ENCODE results near the gene FAHD1.
"Not testable (repeated sequence)": the region's sequence is repeated elsewhere in the genome, so short reads cannot be mapped to it uniquely, and the experiment has no call there.

Gene FAHD1

DNA sequence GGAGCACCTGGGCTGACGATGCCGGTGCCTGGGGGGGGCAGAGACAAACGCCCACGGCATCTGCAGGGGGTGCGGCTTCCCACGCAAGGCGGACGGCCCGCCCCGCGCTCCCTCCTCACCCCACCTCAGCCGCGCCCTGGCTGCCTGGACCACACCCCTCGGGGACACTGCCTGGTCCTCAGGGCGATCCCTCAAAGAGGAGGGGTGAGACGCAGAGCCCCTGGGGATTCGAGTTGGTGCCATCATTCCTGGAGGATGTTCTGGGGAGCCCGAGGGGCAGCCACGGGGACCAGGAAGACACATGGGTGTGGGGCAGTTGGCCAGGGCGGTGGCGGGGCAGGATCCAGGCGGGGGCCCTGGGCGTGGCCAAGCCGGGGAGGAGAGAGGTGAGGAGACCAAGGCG lies 37.4 kb upstream of the FAHD1 start:
- no peak for DNase-seq (ENCODE audit: low read depth)

DNA sequence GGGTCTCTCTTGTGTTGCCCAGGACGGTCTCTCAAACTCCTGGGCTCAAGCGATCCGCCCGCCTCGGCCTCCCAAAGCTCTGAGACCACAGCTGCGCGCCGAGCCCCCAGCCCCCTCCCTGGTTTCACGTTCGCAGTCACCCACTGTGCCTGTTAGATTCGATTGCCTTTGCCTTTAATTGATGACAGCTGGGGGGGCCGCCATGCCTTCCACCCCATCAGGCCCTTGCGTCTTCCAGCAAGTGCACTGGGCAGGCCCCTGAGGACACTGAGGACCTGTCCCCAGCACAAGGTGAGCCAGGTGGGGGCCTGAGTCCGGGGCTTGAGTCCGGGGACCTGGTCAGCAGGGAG lies 36.8 kb upstream of the FAHD1 start:
- DNase-seq (ENCODE audit: low read depth) = no peak

DNA sequence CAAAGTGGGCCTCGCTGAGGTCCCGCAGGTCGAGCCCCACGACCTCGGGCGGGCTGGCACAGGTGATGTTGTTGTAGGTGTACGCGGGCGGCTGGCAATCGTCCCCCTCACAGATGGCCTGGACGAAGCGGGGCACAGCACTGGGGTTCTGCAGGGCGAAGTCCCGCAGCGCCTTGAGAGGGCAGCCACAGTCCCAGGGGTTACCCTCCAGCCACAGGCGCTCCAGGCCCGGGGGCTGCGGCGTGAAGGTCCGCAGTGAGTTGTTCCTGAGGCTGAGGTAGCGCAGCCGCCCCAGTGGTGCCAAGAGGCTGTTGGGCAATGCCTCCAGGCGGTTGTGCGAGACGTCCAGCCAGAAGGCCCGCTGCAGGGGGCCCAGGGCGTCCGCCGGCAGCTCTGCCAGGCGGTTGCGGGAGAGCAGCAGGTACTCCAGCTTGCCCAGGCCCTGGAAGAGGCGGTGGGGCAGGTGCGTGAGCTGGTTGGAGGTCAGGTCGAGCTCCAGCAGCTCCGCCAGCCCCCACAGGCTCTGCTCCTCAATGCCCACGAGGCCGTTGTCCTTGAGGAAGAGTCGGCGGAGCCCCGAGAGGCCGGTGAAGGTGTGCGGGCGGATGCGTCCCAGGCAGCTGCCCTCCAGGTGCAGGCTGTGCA lies 36.3 kb upstream of the FAHD1 start:
- DNase-seq (ENCODE audit: low read depth) = no peak

DNA sequence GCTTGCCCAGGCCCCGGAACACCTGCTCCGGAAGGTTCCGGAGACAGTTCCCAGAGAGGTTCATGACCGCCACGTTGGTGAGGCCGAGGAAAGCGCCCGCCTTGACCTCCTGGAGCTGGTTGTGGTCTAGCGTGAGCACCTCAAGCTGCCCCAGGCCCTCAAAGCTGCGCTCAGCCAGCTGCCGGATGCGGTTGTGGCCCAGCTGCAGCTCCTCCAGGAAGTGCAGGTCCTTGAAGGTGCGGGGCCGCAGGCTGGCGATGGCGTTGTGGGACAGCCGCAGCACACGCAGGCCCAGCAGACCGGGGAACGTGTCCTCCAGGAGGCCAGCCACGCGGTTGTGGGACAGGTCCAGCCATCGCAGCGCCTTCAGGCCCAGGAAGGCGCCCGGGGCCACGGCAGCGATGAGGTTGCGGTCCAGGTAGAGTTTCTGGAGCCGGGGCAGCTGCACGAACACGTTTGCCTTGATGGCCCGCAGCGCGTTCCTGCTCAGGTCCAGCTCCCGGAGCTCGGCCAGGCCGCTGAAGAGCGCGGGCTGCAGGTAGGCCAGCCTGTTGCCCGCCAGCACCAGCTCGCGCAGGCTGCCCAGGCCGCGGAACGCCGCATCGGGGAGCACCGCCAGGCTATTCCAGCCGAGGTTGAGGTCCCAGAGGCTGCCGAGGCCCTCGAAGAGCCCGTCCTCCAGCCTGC lies 35.6 kb upstream of the FAHD1 start:
- DNase-seq (ENCODE audit: low read depth) = no peak

DNA sequence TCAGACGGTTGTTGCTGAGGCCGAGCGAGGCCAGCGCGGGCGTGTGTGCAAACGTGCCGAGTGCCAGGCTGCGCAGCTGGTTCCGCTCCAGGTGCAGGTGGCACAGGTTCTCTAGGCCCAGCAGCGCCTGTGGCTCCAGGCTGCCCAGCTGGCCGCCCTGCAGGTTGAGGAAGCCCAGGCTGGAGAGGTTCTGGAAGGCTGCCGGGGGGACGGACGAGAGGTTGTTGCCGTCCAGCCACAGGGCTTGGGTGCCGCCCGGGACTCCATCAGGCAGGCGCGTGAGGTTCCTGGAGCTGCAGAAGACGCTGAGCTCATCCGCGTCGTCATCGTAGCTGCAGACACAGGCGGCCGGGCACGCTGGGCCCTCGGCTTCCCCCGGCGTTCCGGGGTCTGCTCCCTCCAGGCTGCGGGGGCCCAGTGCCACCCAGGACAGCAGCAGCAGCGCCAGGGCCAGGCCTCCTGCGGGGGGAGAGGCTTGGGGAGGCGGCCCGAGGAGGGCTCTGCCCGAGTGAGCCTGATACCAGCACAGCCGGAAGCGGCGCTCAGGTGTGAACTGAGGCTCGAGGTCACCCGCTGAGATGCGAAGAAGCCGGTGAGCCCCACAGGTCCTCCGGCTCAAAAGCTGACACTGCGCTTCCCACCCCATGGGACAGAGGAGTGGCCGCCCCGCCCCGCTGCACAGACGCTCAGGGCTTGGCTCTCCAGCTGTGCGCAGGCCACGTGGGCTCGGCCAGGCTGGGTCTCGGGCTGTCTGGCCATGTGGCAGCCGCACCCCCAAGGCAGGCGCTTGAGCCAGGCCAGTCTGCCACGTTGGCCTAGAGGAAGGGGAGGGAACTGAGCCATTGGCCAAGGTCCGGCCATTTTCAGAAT lies 34.8 kb upstream of the FAHD1 start:
- DNase-seq (ENCODE audit: low read depth) = no peak

DNA sequence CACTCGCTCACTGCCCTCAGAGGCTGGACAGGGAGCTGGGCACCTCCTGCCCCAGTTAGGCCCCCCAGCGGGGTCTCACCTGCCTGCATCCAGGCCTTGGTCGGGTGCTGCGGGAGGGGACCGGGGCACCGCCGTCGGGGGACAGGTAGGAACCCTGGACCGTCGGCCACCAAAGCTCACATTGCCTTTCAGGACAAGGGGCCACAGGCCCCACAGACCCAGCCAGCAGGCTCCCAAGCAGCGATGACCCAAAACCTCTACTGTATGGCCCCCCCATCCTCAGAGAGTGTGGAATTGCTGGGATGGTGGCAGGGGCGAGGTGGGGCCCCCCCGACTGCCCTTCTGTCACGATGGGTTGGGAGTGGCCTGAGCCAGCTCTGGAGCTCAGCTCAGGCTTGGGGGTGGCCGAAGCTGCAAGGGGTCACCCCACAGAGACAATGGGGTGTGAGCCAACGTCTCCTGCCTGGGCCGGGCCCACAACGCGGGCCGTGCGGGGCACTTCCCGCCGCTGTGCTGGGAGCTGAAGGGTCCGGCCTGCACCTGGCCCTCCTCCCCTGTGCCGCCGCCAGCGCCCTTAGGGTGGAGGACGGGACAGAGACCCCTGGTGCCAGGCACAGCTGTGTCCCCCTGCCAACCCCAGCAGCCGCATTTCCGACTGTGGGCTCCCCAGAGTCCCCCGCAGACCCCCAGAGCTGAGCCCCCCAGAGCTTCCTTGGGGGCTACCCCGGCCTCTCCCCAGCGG lies 34.0 kb upstream of the FAHD1 start:
- DNase-seq (ENCODE audit: low read depth) = no peak

DNA sequence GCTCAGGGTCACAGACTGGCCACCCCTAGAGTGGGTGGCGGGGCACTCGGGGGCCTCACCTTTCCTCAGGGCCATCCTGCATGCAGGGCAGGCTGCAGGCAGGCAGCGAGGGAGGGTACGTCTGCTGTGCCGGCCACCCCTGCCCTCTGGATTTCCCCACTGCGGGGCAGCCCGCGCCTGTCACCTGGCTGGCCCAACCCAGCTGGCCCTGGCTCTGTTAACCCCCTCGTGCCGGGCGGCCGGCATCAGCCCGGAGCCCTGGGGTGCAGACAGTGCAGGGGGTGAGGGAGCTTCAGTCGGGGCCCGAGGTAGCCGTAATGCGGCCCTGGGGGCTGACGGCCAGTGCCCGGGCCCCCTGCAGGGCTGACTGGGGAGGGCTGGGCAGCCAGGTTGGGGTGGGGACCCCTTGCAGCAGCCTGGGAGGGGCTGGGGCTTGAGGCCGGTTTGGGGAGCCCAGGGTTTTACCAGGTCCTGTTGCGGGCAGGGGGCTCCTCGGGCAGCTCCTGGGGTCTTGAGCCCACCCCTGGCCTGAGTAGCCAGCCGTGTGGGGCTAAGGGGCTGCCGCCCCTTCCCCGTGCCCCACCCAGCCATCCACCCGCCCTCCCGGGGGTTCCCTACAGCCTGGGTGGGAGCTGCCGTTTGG lies 33.3 kb upstream of the FAHD1 start, which contains the start of gene IGFALS:
Gene IGFALS, minus strand, starts transcription at position 128 of the 643 bp plus-strand sequence. Its CDS starts 53 bp downstream, at position 75.
- no peak for DNase-seq (ENCODE audit: low read depth)

DNA sequence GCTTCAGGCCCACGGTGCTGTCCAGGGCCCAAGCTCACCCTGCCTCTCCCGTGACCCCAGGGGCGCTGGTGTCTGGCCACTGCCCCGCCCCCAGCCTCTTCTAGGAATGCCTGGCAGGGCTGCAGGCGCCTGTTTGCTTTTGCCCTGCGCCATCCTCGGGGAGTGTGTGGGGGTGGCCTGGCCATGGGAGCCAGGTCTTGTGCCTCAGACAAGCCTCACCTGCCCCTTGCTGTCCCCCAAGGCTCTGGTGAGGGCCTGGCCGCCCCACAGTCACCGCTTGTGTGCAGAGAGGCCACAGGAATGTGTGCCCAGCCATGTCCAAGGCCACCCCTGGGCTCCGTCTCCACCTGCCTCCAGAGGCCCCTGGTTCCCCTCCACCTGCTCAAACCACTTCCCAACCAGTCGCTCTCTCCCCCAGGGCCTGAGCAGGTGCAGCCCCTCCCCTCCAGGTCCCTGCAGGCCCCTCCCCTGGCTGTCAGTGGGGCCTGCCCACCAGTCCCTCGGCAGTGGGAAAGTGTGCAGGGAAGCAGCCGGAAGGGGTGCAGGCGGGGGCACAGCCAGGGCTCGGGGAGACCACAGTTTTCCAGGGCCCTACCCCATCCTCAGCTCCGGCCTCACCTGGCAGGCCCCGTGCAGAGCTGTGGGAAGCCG lies 32.7 kb upstream of the FAHD1 start:
- no peak for DNase-seq (ENCODE audit: low read depth)

DNA sequence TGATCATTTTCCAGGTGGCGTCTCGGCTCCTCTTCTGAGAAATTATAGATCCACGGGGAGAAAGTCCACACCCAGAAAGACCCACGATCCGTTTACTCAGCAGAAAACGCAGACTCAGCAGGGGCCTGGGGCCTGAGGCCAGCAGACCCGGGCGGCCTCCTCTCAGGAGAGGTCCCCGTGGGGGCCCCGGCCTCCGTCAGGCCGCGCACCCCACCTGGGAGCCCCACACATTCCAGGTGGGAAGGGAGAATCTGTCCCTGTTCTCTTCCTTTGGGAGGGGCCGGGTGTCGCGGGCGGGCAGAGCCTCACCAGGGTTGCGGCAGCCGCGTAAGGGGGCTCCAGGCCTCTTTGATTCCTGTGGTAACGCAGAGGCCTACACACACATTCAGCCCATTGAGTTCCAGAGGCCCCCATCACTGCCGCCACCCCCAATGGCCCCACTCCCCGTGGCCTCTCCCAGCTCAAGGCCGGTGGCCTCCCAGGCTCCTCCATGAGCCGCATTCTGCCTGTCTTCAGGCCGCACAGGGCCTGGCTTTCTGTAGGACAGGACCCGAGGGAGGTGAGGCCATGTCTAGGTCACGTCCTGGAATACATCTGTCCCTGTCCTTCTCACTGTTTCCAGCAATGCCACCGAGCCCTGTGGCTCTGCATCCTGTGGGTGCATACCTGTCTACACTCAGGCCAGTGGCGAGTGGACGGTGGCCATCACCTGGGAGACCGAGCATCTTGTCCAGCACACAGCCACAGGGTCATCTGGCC lies 31.9 kb upstream of the FAHD1 start:
- no peak for DNase-seq (ENCODE audit: low read depth)

DNA sequence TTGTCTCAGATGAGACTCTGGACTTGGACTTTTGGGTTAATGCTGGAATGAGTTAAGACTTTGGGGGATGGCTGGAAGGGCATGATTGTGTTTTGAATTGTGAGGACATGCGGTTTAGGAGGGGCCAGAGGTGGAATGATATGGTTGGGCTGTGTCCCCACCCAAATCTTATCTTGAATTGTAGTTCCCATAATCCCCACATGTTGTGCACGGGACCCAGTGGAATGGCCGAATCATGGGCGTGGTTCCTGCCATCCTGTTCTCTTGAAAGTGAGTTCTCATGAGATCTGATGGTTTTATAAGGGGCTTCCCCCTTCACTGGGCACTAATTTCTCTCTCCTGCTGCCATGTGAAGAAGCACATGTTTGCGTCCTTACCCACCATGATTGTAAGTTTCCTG lies 27.7 kb upstream of the FAHD1 start:
- not testable (repeated sequence) for DNase-seq (ENCODE audit: low read depth)

DNA sequence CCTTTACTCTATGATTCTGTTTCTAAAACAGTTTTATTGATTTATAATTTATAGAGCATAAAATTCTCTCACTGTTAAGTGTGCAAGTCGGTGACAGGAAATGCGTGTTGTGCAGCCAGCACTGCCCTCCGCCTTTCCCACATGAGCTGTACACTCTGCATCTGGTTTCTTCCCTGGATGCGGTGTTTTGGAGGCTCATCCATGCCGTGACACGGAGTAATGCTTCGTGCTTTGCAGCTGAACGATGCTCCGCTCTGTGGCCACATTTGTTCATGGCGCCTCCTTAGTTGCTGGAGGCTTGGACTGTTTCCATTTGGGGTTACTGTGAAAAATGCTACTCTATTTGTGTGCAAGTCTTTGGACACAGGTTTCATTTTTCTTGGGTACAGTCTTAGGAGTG lies 26.3 kb upstream of the FAHD1 start:
- DNase-seq (ENCODE audit: low read depth) = peak; percentile 87

DNA sequence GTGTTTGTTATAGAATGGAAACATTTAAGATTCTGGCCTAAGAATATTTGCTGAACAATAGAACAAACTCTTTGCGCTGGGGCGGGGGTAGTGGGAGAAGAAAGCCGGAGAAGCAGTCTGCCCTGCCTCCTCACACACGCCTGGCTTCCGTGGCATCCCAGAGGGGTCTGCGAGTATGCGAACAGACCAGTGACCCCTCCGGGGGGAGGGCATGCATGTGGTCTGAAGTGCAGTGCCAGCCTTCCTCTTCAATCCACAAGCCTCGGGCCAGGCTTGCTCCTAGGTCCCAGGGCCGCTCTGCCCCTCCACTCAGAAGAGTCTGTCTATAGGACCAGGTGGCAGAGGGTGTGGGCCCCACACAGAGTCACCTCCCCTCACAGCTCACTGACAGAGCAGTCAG lies 19.4 kb upstream of the FAHD1 start:
- no peak for DNase-seq (ENCODE audit: low read depth)

DNA sequence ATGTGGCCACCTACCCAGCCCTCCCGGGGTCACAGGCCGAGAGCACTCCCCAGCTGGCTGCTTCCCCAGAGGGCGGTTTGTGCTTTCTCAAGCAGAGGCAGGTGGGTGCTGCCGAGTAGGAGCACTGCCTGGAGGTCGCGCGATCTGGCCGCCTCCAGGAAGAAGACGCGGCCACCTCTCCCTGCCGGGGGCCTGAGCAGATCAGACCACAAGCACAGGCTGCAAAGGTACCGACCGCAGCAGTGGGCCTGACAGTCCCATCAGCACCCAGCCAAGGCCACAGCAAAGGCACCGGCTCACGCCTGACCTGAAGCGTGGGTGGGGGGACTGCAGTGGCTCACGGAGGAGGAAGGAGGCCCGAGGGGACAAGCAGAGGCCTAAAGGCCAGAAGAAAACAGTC lies 18.3 kb upstream of the FAHD1 start:
- no peak for DNase-seq (ENCODE audit: low read depth)

DNA sequence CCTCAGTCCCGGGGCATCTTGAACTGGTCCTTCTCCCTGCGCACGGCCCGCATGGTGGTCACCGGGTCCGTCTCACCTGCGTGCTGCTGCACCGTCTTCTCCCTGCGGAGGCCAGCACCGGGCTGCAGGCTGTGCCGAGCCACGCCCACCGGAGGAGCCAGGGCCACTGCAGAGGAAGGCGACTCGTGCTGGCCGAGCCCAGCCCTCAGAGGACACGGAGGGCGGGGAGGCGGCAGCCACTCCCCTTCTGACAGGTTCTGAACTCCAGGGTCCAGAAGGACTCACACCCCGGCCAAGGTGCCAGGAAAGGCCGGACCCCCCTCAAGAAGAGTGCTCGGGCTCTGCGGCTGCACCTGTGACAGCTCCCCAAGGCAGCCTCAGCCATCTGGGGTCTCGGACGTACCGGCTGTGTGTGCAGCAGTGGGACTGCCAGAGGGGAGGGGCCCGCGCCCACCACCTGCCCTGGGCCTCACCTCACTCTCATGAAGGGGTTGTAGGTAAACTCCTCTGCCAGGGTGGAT lies 17.7 kb upstream of the FAHD1 start:
- DNase-seq (ENCODE audit: low read depth) = no peak

DNA sequence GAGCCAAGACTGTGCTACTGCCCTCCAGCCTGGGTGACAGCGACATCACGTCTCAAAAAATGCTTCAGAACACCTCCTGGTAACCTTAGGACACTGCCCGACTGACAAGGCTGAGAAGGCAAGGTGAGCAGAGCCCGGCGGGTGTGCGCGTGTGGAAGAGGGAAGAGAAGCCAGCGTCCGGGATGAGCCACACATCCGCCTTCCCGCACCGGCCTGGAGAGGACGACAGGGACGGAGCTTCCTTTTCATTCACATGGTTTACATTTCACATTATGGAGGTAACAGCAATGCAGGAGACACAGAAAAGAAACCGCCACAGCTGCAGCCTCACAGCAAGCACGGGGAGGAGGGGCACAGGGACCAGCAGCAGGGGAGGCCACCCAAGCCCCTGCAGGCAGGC lies 16.9 kb upstream of the FAHD1 start:
- DNase-seq (ENCODE audit: low read depth) = no peak

DNA sequence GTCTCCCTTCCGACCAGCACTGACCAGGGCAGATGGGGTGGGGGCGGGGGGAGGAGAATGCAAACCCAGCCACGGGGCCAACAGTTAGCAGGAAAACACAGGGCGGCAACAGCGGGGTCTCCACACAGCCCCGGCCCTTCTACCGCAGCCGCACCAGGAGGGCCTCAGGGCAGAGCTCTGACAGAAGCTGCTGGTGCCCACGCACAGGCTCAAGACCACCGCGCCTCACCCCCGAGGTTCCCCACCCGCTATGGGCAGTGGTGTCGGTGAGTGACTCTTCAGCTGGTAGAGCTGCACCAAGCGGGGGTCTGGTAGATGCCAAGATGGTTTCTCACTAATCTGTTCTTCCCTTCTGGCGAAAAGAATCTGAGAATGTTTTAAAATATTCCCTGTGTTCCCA lies 16.5 kb upstream of the FAHD1 start:
- no peak for DNase-seq (ENCODE audit: low read depth)

DNA sequence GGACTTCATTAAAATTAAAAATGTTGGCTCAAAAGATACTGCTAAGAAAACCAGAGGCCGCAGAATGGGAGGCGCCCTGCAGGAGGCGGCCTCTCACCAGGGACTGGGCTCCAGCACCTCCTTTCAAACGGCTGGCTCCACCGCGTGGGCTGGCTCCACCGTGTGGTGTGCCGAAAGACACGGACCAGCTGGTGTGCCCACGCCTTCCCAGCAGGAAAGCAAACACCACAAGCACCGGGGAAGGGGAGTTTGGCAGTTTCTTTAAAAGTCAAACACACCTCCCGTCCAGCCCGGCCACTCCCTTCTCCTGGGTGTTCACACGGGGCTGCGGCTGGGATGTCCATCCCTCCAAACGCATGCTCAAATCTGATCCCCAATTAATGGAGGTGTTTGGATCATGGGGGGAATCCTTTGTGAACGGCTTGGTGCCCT lies 14.3 kb upstream of the FAHD1 start:
- DNase-seq (ENCODE audit: low read depth) = no peak

DNA sequence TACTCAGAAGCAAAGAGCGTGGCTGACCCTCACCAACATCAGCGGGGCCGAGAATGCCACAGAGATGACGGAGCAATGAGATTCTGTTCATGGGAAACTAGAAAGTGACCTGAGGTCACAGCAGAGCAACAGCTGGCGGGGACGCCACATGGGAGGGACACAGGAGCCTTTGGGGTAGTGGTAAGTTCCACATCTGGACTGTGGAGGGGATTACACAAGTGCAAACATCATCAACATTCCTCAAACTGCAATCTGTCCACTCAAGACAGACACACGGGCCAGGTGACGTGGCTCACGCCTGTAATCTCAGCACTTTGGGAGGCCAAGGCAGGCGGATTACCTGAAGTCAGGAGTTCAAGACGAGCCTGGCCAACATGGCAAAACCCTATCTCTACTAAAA lies 11.5 kb upstream of the FAHD1 start:
- DNase-seq (ENCODE audit: low read depth) = no peak

DNA sequence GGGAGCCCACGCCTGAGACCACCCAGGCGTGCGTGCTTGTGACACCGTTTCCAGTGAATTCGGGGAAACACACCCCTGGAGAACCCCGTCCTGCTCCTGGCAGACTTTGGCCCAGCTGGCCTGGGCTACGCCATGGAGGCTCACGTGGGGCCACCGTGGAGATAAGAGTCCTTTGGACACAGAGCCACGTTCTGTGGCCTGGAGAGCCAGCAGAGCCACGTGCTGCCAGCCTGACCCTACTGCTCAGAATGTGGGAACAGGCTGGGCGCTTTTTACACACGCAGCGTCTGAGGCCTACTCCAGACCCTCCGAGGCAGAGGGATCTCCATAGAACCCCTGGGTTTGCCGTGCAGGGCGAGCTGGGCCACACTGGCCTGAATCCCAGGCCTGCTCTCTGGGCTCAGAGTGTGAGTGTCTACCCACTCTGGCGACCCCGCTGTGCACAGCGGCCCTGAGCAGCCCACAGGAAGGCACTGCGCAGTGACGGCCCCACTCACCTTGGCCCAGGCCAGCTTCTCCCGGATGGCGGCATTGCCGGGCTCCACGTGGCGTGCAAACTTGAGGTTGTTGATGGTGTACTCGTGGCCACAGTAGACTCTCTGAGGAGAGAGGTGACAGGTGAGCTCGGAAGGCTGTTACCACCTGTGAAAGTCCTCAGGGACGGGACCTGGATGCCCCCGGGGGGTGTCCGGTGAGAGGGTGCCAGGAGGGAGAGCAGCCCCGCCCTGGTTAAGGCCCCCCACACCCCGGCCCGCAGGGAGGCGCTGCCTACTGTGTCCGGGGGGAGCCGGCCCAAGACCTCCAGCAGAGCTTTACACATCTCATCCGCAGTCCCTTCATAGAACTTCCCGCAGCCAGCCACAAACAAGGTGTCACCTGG lies 10.4 kb upstream of the FAHD1 start:
- no peak for DNase-seq (ENCODE audit: low read depth)

DNA sequence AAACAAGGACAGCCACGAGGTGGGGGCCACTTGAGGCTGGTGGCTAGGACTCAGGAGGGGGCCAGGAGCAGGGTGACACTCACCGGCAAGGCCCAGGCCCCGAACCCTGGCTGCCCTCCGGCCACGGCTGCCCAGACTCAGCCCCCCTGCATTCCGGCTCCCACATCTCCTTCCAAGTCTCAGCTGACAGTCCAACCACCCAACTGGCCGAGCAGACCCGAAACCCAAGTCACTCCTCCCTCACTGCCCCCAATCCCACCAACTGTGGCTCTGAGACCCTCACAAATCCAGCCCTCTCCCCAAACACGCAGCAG lies 9.8 kb upstream of the FAHD1 start:
- no peak for DNase-seq (ENCODE audit: low read depth)
